RWPE1 (cell line): ENCODE data around the gene NFIA.
A peak's percentile ranks its signal among the peaks of the same experiment; 100 is the strongest.

ENCODE experiments used
- CTCF ChIA-PET: fragments of 350-600 bp; sonication (Branson Sonifier 250); formaldehyde crosslinking; extraction: SDS; loops from one replicate; lab custom pipeline; 2021; lab: Yijun Ruan, JAX
- POLR2A ChIA-PET: fragments of 400-600 bp; formaldehyde crosslinking; extraction: SDS; loops from one replicate; lab custom pipeline; 2020; ENCODE audit warnings: antibody characterized with exemption; ENCODE audit not compliant: low non-redundant PET; lab: Yijun Ruan, JAX
- DNase-seq: peaks from one replicate; pipeline ENCODE4 v3.0.0; 2012; ENCODE audit warnings: low spot score
- H3K27ac ChIP-seq: fragments of 450-650 bp; 2 replicates; pipeline ENCODE4 v1.5.1; 2017
- CTCF ChIP-seq: fragments of 450-650 bp; conservative IDR thresholded peaks from 2 replicates; pipeline ENCODE4 v1.5.1; 2017; ENCODE audit warnings: low read depth, mild to moderate bottlenecking

The NFIA gene

GRCh38 chr1:61287734-61288133 lies 205.4 kb downstream of the NFIA start:
- peak; percentile 28 for DNase-seq
- TF ChIP-seq CTCF, result no peak
- CTCF ChIA-PET, result no interaction called here
- POLR2A ChIA-PET, result no interaction called here
- H3K27ac ChIP-seq, result no peak overlapping the region

GRCh38 chr1:61289232-61290098 lies 207.1 kb downstream of the NFIA start:
- DNase-seq, result no peak
- no peak for TF ChIP-seq CTCF
- no peak overlapping the region for H3K27ac ChIP-seq
- ChIA-PET POLR2A (no interaction called here), CTCF (no interaction called here)

- H3K27ac ChIP-seq, result no peak overlapping the region
- no peak for TF ChIP-seq CTCF
- POLR2A ChIA-PET, result no interaction called here
- DNase-seq, result no peak
- CTCF ChIA-PET, result no interaction called here
Observed at GRCh38 chr1:61290525-61290924, 208.2 kb downstream of the NFIA start.

GRCh38 chr1:61293197-61293596 lies 210.8 kb downstream of the NFIA start:
- ChIA-PET CTCF (interaction anchor here (0.6 kb wide), 1 partner anchor 227 kb away, joined by 5 read pairs; no protein-coding TSS in a partner anchor), POLR2A (interaction anchor here (0.6 kb wide), 1 partner anchor 11 kb away, joined by 4 read pairs; no protein-coding TSS in a partner anchor)
- peak; percentile 44 for DNase-seq
- no peak for TF ChIP-seq CTCF
- H3K27ac ChIP-seq, result no peak overlapping the region

GRCh38 chr1:61293986-61294504 lies 211.7 kb downstream of the NFIA start:
- DNase-seq, result no peak
- POLR2A ChIA-PET, result no interaction called here
- H3K27ac ChIP-seq, result no peak overlapping the region
- TF ChIP-seq CTCF, result no peak
- CTCF ChIA-PET, result no interaction called here

GRCh38 chr1:61294930-61295329 lies 212.6 kb downstream of the NFIA start:
- no peak for TF ChIP-seq CTCF
- ChIA-PET POLR2A (no interaction called here), CTCF (no interaction called here)
- no peak for DNase-seq
- no peak overlapping the region for H3K27ac ChIP-seq
